NCI-H524 treated with DMSO at 0.1 percent for 48 hours (cell line): ENCODE data around the gene HPDL.
"Not testable (repeated sequence)": the region's sequence is repeated elsewhere in the genome, so short reads cannot be mapped to it uniquely, and the experiment has no call there.

ENCODE experiments used
- DNase-seq: peaks from one replicate; lab custom pipeline; 2025; lab: John Stamatoyannopoulos, UW

HPDL gene

DNA sequence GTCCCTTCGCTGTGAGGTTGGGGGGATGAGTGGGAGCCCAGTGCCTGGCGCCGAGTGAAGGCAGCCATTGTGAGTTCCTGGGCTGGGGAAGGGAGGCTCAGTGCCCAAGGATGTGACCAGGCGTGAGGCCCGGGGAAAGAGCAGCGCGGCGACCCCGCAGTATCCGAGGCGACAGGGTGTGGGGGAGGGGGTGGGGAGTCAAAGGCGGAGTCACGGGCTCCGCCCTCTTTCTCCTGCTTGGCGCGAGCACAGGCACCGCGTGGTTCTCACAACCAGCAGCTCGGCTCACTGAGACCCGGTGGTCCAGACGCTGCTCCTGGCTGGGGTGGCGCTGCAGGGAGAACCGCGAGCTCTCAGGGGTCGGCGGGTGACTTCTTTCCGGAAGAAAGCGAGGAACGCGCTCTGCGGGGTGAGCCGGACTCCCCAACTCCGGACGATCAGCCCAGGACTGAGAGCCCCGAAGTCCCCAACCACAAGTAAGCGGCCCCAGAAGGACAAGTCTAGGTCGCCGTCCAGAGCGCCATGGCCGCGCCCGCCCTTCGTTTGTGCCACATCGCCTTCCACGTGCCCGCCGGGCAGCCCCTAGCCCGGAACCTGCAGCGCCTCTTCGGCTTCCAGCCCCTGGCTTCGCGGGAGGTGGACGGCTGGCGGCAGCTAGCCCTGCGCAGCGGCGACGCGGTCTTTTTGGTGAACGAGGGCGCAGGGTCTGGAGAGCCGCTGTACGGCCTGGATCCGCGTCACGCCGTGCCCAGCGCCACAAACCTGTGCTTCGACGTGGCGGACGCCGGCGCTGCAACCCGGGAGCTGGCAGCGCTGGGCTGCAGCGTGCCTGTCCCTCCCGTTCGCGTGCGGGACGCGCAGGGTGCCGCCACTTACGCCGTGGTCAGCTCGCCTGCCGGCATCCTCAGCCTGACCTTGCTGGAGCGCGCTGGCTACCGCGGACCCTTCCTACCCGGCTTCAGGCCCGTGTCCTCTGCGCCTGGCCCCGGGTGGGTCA is at the start of gene HPDL:
Gene HPDL (plus strand): TSS at position 269 of the 997 bp plus-strand sequence. CDS start 254 bp downstream, at position 523.
- peak; percentile 11 for DNase-seq

DNA sequence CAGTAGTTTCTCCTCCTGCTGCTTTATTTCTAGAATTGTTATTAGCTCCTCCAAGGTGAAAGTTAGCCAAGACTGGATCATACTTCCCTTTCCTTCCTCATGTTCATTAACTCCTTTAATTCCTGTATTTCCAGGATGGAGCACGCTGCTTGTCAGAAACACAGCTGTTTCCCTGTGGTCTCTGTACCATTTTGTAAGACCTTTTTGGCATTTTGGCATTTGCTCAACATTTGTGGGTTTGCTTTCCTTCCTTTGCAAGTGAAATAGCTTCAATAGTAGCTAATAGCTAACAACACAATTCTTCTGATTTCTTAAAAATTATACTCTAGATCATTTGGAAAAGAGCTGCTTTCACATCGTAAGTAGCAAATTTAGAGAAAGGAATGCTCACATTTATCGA is 44.3 kb upstream of the HPDL start:
- no peak for DNase-seq

DNA sequence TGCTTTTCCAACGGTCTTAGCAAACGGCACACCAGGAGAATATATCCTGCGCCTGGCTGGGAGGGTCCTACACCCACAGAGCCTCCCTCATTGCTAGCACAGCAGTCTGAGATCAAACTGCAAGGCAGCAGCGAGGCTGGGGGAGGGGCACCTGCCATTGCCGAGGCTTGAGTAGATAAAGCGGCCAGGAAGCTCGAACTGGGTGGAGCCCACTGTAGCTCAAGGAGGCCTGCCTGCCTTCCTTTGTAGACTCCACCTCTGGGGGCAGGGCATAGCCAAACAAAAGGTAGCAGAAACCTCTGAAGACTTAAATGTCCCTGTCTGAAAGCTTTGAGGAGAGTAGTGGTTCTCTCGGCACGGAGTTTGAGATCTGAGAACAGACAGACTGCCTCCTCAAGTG is 41.8 kb upstream of the HPDL start:
- not testable (repeated sequence) for DNase-seq

DNA sequence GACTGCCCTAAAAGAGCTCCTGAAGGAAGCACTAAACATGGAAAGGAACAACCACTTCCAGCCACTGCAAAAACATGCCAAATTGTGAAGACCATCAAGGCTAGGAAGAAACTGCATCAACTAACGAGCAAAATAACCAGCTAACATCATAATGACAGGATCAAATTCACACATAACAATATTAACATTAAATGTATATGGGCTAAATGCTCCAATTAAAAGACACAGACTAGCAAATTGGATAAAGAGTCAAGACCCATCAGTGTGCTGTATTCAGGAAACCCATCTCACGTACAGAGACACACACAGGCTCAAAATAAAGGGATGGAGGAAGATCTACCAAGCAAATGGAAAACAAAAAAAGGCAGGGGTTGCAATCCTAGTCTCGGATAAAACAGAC is 40.2 kb upstream of the HPDL start:
- DNase-seq = not testable (repeated sequence)

DNA sequence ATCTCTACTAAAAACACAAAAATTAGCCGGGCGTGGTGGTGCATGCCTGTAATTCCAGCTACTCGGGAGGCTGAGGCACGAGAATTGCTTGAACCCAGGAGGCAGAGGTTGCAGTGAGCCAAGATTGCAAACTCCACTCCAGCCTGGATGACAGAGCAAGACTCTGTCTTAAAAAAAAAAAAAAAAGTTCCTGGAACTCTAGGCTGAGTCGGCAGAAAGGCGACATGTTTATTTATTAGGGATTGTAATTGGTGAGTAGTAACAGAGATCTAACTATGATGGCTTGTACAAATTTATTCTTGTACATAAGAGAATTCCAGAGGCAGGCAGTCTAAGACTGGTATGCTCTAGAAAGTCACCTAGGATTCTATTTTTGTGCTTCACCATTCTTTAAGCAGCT is 35.7 kb upstream of the HPDL start:
- DNase-seq = not testable (repeated sequence)

DNA sequence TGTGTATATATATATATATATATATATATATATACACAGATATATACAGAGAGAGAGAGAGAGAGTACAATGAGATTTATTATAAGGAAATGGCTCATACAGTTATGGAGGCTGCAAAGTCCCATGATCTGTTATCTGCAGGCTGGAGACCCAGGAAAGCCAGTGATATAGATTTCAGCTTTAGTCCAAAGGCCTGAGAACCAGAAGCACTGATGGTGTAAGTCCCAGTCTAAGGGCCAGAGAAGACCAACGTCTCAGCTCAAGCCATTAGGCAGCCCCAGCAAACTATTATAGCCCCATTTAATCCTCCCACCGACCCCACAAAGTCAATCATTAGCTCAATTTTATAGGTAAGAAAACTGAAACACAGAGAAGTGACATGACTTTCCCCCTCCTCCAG is 35.0 kb upstream of the HPDL start:
- no peak for DNase-seq

DNA sequence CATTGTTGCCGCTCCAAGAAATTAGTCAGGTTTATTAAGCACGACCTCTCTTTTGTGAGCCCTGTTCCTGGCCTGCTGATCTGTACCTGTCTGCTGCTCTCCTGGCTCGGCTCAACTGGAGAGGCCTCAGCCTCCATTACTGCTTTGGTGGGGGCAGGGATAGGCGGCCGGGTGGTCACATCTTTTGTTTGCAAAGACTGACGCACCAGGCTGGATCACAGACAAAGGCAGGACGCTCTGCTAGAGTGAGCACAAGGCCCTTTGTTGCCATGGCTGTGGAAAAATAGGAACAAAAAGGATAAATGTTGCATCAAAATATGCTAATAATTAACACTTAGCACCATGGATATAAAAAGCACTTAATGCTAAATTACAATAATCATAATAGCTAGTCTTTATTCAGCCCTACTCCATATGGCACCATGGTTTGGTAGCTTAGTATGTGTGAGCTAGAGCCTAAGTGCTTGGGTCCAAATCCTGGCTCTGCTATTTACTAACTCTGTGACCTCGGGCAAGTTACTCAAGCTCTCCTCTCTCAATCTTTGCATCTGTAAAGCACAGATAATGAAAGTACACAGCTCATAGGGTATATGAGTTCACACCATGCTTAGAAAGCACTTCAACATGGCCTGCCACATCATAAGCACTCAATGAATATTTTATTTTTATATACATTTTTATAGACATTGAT is 28.9 kb upstream of the HPDL start:
- DNase-seq = no peak

DNA sequence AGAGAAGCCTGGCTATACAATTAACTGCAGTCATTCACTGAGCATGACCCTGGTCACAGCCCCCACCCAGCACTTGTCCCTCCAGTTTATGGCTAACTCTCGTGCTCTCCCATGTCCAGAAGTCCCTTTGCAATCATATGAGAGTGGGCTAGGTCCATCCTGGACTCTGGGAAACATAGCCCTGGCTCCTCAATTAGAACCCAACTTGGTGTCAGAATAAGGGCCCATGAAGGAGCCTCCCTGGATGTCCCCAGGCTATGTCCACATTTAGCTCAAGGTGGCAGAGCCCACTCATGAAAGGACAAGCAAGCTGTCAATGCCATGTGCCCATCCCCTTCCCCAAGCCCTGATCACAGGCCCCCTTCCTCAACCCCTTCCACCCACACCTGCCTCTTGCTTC is 27.4 kb upstream of the HPDL start:
- DNase-seq = no peak

DNA sequence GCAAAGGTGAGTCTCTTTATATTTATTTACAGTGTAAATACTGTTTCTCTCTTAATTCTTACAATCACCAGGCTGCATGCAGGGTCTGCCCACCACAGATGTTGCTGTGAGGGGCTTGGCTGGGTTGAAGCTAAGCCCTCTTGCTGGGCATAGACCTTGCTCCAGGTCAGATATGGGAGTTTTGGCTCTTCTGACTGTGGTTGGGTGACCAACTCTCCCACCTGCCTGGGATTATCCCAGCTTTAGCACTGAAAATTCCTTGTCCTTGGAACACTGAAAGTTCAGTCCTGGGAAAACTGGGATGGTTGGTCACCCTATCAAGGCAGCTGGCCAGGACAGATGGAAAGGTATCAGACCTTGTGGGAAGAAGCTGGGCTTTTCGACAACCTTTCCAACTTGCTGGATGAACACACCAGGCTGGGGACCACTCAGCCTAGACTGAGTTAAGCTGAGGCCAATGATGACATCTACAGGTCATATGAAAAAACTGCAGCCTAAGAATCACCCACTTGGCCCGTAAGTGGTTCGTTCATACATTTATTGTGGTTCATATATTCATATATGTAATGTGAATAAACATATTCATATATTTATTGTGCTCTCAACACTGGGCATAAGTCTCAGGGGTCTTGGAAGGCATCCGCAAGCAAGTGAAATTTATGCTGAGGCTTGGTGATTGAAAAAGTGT is 26.6 kb upstream of the HPDL start:
- DNase-seq = peak; percentile 44

DNA sequence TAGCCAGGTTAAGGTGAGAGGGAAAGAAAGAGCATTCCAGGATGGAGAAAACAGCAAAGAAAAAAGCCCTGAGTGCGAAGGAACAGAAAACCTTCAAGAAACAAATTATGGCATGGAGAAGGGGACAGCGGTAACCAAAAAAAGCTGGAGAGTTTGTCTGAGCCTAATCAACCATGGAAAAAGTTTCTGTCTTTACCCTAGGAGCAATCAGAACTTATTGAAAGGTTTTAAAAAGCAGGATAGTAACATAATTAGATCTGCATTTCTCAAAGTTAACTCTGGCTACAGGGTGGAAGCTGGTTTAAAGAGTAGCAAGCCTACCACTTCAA is 26.1 kb upstream of the HPDL start:
- no peak for DNase-seq

DNA sequence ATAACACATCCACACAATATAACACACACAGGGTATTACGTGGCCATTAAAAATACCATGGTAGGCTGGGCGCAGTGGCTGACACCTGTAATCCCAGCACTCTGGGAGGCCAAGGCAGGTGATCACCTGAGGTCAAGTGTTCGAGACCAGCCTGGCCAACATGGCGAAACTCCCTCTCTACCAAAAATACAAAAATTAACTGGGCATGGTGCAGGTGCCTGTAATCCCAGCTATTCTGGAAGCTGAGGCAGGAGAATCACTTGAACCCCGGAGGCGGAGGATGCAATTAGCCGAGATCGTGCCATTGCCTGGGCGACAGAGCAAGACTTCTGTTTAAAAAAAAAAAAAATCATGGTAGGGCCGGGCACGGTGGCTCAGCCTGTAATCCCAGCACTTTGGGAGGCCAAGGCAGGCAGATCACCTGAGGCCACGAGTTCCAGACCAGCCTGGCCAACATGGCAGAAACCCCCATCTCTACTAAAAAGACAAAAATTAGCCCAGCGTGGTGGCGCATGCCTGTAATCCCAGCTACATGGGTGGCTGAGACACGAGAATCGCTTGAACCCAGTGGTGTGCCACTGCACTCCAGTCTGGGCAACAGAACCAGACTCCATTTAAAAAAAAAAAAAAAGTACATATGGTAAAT is 24.1 kb upstream of the HPDL start:
- DNase-seq = no peak

DNA sequence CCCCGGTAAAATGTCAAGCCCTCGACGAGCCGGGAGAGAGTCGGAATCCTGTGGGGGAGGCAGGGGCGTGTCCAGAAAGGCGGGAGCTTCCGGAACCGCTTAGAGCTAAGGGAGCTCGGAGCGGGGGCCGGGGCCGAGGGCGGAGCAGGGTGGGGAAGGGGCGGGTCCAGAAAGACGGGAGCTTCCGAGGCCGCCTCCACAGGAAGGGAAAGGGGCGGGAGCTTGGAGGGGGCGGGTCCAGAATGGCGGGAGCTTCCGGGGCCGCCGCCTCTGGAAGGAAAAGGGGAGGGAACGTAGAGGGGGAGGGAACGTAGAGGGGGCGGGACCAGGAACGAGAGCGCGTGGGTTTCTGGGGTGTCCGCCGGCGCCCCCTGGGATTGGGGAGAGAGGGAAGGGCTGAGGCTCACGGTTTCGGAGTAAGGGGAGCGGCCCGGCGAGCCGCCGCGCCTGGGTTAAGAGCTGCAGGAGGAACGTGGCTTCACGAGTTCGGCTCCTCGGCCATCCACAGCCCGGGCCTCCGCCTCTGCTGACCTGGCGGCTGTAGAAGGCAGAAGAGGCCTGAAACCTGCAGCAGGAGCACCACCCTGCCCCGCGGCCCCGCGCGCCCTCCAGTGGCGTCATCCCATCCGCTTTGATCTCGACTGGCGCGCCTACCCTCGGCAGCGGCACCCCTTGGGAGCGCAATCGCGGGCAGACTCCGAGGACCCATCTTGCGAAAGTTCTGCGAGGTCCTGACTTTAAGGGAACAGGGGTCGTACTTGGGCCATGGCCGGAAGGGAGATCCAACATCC is 23.0 kb upstream of the HPDL start:
- DNase-seq = peak; percentile 39

DNA sequence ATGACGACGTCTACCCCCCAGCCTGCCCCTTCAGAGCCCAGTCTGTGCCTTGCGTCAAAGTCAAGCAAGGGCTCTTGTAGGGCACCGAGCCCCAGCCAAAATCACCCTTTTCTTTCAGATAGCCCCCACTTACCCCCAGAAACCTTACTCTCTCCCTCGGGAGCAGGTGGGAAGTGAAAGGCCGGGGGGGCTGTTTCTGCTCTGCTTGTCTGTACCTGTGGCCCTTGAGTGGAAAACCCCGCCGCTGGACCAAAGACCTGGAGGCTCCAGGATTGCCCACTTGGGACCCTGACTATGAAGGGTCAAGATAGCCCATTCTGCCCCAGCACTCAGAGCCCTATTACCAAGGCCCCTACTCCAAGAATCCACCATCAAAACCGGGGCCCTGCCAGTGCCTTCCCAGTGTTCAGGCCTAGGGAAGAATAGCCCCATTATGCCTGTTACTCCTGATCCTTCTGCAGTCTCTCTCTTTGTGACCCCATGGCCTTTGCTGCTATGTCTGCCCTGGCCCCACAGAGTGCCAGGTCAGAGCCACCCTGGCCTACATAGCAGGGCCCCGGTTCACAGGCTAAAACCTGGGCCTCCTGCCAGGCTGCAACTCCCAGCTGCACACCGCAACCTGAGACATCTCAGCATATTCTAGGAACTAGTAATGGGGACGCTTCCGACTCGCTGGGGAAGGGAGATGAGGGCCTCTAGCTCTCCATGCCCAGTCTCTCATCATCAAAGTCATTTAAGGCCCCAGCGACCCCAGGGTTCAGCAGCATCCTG is 22.2 kb upstream of the HPDL start:
- no peak for DNase-seq

DNA sequence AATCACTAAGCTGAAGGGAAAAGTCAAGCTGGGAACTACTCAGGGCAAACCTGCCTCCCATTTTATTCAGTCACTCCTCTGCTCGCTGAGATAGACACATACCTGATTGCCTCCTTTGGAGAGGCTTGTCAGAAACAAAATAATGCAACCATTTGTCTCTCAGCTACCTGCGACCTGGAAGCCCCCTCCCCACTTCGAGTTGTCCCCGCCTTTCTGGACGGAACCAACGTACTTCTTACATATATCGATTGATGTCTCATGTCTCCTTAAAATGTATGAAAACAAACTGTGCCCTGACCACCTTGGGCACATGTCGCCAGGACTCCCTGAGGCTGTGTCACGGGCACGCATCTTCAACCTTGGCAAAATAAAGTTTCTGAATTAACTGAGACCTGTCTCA is 21.5 kb upstream of the HPDL start:
- DNase-seq = no peak

DNA sequence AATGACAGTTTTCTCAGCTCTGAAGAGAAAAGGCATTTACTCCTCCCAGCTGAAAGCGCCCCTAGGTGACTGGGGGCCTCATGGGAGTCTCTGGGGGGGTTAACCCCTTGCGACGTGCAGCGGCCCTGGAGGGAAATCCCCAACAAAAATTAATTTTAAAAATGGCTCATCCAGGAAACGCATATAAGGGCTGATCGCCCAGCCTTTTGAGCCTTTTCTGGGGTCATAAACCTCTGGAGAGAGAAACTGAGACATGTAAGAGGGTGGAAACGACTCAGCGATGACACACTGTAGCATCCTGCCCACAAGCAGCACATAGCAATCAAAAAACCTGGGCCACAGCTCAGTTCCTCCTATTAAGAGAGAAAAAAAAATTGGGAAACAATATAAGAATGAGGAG is 20.4 kb upstream of the HPDL start:
- no peak for DNase-seq

DNA sequence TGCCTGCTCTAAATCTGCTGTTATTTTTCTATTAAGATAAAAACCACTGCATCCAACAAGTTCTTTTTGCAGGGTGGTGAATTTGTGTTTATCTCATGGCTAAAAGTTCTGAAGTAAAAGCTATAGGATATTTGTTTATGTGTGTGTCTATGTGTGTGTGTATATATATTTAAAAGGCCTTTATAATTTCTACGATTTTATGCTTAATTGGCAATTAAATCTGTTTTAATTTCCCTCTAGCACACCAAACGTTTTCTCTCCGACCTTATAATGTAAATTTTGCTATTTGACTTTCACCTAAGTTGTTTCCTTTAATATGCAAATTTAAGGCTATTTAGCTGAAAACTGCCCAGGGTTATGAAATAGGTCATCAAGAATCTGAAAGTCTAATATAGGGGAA is 19.8 kb upstream of the HPDL start:
- DNase-seq = no peak

DNA sequence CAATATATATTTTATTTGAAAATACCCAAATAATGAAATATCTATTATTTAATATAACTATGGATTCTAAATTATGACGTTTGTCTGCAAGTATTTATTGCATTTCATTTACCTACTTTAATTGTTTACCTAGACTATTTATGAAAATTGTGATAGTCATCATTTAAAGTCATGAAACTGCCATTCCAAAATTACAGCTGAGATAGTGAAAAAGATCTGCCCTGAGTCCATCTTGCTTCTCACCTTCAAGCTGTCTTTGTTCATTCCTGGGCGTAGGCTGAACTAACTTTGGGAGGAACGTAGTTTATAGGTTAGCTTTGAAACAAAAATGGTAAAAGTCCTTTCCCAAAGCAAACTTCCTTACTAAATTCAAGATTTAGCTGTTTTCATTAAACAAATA is 12.4 kb upstream of the HPDL start:
- no peak for DNase-seq

DNA sequence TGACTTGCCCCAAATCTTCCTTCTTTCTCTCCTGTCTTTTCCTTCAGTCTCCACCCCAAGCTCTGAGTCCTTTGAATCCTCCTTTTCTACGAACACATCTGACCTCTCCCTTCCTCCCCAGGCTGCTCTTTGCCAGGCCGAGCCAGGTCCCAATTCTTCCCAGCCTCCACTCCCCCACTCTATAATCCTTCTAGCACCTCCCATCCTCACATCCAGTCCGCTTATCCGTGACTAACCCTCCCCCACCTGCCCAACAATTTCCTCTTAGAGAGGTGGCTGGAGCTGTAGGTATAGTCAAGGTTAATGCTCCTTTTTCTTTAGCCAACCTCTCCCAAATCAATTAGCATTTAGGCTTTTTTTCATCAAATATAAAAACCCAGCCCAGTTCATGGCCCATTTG is 9.5 kb upstream of the HPDL start:
- no peak for DNase-seq

DNA sequence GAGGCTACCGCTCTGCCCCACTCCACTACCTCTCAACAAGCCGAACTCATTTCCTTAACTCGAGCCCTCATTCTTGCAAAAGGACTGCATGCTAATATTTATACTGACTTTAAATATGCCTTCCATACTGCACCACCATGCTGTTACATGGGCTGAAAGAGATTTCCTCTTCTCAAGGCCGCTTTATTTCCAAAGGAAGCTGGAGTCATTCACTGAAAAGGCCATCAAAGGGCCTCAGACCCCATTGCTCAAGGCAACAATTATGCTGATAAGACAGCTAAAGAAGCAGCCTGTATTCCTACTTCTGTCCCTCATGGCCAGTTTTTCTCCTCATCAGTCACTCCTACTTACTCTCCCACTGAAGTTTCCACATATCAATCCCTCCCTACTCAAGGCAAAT is 6.9 kb upstream of the HPDL start:
- DNase-seq = no peak

DNA sequence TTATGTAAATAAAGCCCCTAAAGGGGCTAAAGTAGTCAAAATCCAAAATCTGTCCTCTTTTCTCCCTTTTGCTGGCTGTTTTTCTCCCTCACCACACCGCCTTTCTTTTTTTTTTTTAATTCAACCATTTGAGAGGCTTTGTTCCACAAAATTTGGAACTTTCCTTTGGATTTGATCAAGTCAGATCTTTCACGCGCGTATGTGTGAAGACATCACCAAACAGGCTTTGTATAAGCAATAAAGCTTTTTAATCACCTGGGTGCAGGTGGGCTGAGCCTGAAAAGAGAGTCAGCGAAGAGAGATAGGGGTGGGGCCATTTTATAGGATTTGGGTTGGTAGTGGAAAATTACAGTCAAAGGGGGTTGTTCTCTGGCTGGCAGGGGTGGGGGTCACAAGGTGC is 5.3 kb upstream of the HPDL start:
- DNase-seq = no peak
